Mesenchymal stem cell (in vitro differentiated cells and primary cell): ENCODE results near the gene KRT83.
A peak's percentile ranks its signal among the peaks of the same experiment; 100 is the strongest.

Experiments
- DNase-seq: peaks from one replicate; pipeline ENCODE4 v3.0.0-alpha.2; 2013
- H2AFZ ChIP-seq: one replicate; pipeline ENCODE4 v1.6.1; 2013; ENCODE audit warnings: low read depth, mild to moderate bottlenecking, control low read depth, inconsistent platforms, low read length, moderate library complexity
- H2AK5ac ChIP-seq: 2 replicates; pipeline ENCODE4 v1.6.1; 2013; ENCODE audit warnings: low read length, moderate library complexity, mild to moderate bottlenecking, inconsistent platforms; ENCODE audit not compliant: severe bottlenecking
- H2BK120ac ChIP-seq: one replicate; pipeline ENCODE4 v1.6.1; 2013; ENCODE audit warnings: low read depth, mild to moderate bottlenecking, inconsistent platforms, low read length, moderate library complexity
- H2BK12ac ChIP-seq, 2 experiments: one replicate each; pipeline ENCODE4 v1.6.1; 2013; ENCODE audit warnings: inconsistent platforms in 2 of 2, low read length in 2 of 2, mild to moderate bottlenecking in 2 of 2, moderate library complexity in 2 of 2, control low read depth in 1 of 2
- H2BK15ac ChIP-seq: one replicate; pipeline ENCODE4 v1.6.1; 2013; ENCODE audit warnings: mild to moderate bottlenecking, low read depth, inconsistent platforms; ENCODE audit not compliant: poor library complexity, severe bottlenecking
- H2BK5ac ChIP-seq: 2 replicates; pipeline ENCODE4 v1.6.1; 2013; ENCODE audit warnings: low read depth, mild to moderate bottlenecking, low read length, control low read depth, inconsistent platforms; ENCODE audit not compliant: poor library complexity, severe bottlenecking
- H3K14ac ChIP-seq, 2 experiments: one replicate each; pipeline ENCODE4 v1.6.1; 2013; ENCODE audit warnings: inconsistent platforms in 2 of 2, low read length in 2 of 2, control low read depth in 1 of 2, mild to moderate bottlenecking in 1 of 2, moderate library complexity in 1 of 2
- H3K18ac ChIP-seq, 2 experiments: one replicate each; pipeline ENCODE4 v1.6.1; 2013; ENCODE audit warnings: inconsistent platforms in 2 of 2, low read length in 2 of 2, control low read depth in 1 of 2, low read depth in 1 of 2, mild to moderate bottlenecking in 1 of 2
- H3K23ac ChIP-seq, 2 experiments: one replicate each; pipeline ENCODE4 v1.6.1; 2013; ENCODE audit warnings: inconsistent platforms in 2 of 2, low read length in 2 of 2, mild to moderate bottlenecking in 2 of 2, moderate library complexity in 2 of 2, control low read depth in 1 of 2
- H3K27ac ChIP-seq: 2 replicates; pipeline ENCODE4 v1.5.1; 2013; ENCODE audit warnings: mild to moderate bottlenecking, moderate library complexity, low read length, control low read depth, inconsistent platforms; ENCODE audit not compliant: poor library complexity, severe bottlenecking
- H3K27me3 ChIP-seq, 2 experiments: 2 replicates each; pipeline versions ENCODE4 v1.6.1 to v1.7.0; 2013; ENCODE audit warnings: low read length in 2 of 2, mild to moderate bottlenecking in 2 of 2, moderate library complexity in 2 of 2, control low read depth in 1 of 2, inconsistent platforms in 1 of 2; ENCODE audit not compliant: control insufficient read depth in 1 of 2, insufficient read depth in 1 of 2
- H3K36me3 ChIP-seq, 2 experiments: 2 replicates each; pipeline versions ENCODE4 v1.6.1 to v1.7.0; 2013; ENCODE audit warnings: low read length in 2 of 2, control low read depth in 1 of 2, inconsistent platforms in 1 of 2, low read depth in 1 of 2, mild to moderate bottlenecking in 1 of 2; ENCODE audit not compliant: insufficient read depth in 2 of 2, control insufficient read depth in 1 of 2
- H3K4ac ChIP-seq, 2 experiments: one replicate each; pipeline ENCODE4 v1.6.1; 2013; ENCODE audit warnings: inconsistent platforms in 2 of 2, low read length in 2 of 2, mild to moderate bottlenecking in 2 of 2, moderate library complexity in 2 of 2, control low read depth in 1 of 2, low read depth in 1 of 2
- H3K4me1 ChIP-seq: 2 replicates; pipeline ENCODE4 v1.6.1; 2013; ENCODE audit warnings: low read depth, low read length, control low read depth; ENCODE audit not compliant: control insufficient read depth, insufficient read depth
- H3K4me2 ChIP-seq: 2 replicates; pipeline ENCODE4 v1.6.1; 2013; ENCODE audit warnings: low read length, mild to moderate bottlenecking, inconsistent platforms; ENCODE audit not compliant: poor library complexity, severe bottlenecking
- H3K4me3 ChIP-seq, 2 experiments: 2 replicates each; pipeline versions ENCODE4 v1.5.1 to v1.7.0; 2013; ENCODE audit warnings: low read length in 2 of 2, mild to moderate bottlenecking in 2 of 2, control low read depth in 1 of 2, low read depth in 1 of 2; ENCODE audit not compliant: insufficient read depth in 1 of 2
- H3K79me1 ChIP-seq: replicated peaks from 2 replicates; pipeline ENCODE4 v1.6.1; 2013; ENCODE audit warnings: mild to moderate bottlenecking, control low read depth, low read length, inconsistent platforms; ENCODE audit not compliant: poor library complexity, severe bottlenecking
- H3K9ac ChIP-seq: 2 replicates; pipeline ENCODE4 v1.7.0; 2013; ENCODE audit warnings: mild to moderate bottlenecking, low read length, moderate library complexity
- H3K9me3 ChIP-seq: 2 replicates; pipeline ENCODE4 v1.7.0; 2013; ENCODE audit warnings: mild to moderate bottlenecking, low read length; ENCODE audit not compliant: control insufficient read depth
- H4K8ac ChIP-seq: one replicate; pipeline ENCODE4 v1.6.1; 2013; ENCODE audit warnings: inconsistent platforms, mild to moderate bottlenecking, low read length, moderate library complexity
- H4K91ac ChIP-seq: one replicate; pipeline ENCODE4 v1.6.1; 2013; ENCODE audit warnings: mild to moderate bottlenecking, low read length, inconsistent platforms
- WGBS: methylation state at CpG from one replicate; pipeline ENCODE4 v1.1.7; 2013; ENCODE audit warnings: mixed read lengths; 5-methylcytosine and 5-hydroxymethylcytosine counted together

The KRT83 gene

DNA sequence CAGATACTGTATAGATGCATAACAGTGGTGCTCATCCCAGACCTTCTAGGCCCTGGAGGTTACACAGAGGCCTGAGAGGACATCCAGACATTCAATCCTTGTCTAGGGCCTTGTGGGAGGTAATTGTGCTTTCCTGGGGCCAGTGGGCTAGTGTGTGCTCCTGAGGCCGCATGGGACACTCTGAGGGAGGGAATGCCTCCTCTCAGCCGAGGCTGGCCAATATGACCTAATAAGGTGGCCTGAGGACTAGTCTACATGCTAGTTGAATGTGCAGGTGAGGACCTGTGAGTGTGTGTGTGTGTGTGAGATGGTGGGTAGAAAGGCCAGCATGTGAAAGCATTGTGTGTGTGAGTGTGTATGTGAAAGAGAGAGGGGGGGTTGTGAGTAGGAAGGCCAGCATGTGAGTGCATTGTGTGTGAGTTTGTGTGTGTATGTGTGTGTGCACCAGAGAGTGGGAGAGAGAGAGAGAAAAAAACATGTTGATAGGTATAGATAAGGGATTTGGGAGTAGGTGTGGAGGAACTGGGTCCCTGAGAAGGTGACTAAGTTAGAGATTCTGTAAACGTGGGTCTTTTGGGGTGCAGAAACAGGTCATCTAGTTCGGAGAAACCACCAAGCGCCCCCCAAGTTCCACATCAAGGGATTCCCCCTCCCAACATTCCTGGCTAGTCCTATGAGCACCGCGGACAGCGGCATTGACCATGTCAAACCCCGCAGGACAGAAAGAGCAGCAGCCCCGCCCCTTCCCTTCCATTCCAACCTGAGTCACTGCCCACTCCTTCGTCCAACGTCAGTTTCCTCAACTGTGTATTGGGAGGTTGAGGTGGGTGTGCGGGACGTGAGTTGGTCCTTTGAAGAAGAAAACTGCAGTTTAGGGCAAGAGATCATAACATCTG is 20.2 kb downstream of the KRT83 start:
- Histone ChIP-seq H3K4me3 (no peak overlapping the region), H2BK12ac (no peak overlapping the region), H2BK120ac (no peak overlapping the region), H3K27ac (no peak overlapping the region), H3K23ac (no peak overlapping the region), H3K4me2 (no peak overlapping the region), H2BK5ac (no peak overlapping the region), H4K8ac (no peak overlapping the region), H2AFZ (no peak overlapping the region), H3K36me3 (no peaks in the 10 kb centered on the region), H3K4me1 (no peaks in the 10 kb centered on the region), H3K18ac (no peak overlapping the region), H3K79me1 (no peaks in the 10 kb centered on the region), H2BK15ac (no peak overlapping the region), H3K4ac (no peak overlapping the region), H3K9me3 (no peaks in the 10 kb centered on the region), H3K27me3 (peaks cover 47 to 58% of the 10 kb centered on the region in 2 experiments), H2AK5ac (no peak overlapping the region), H4K91ac (peak overlapping the region; percentile 14), H3K14ac (no peak overlapping the region), H3K9ac (no peak overlapping the region)
- 44% methylated on average over 9 of the region's 14 CpGs for WGBS
- peak; percentile 11 for DNase-seq

- Histone ChIP-seq H2BK12ac (no peak overlapping the region), H3K4me2 (no peak overlapping the region), H4K91ac (no peak overlapping the region), H2BK15ac (no peak overlapping the region), H3K4me3 (no peak overlapping the region), H2AFZ (no peak overlapping the region), H3K23ac (no peak overlapping the region), H2BK5ac (no peak overlapping the region), H3K9me3 (no peaks in the 10 kb centered on the region), H2AK5ac (no peak overlapping the region), H4K8ac (no peak overlapping the region), H3K14ac (no peak overlapping the region), H3K4ac (no peak overlapping the region), H3K18ac (no peak overlapping the region), H3K27ac (no peak overlapping the region), H2BK120ac (no peak overlapping the region), H3K4me1 (no peaks in the 10 kb centered on the region), H3K36me3 (no peaks in the 10 kb centered on the region), H3K9ac (no peak overlapping the region), H3K27me3 (peaks cover 49 to 51% of the 10 kb centered on the region in 2 experiments), H3K79me1 (no peaks in the 10 kb centered on the region)
- WGBS = 62% methylated on average over 2 of the region's 4 CpGs
- DNase-seq = no peak
These were observed 22.5 kb downstream of the KRT83 start for GRCh38 chr12:52298677-52299190.

- H2BK5ac ChIP-seq = no peak overlapping the region
- no peak overlapping the region for H2AK5ac ChIP-seq
- DNase-seq = no peak
- no peaks in the 10 kb centered on the region for H3K79me1 ChIP-seq
- no peak overlapping the region for H3K4me3 ChIP-seq
- no peak overlapping the region for H3K4me2 ChIP-seq
- no peak overlapping the region for H3K27ac ChIP-seq
- H3K23ac ChIP-seq = no peak overlapping the region
- H3K4me1 ChIP-seq = no peaks in the 10 kb centered on the region
- no peak overlapping the region for H2BK15ac ChIP-seq
- no peak overlapping the region for H3K4ac ChIP-seq
- no peak overlapping the region for H2BK120ac ChIP-seq
- H2BK12ac ChIP-seq = no peak overlapping the region
- no peak overlapping the region for H4K91ac ChIP-seq
- H3K36me3 ChIP-seq = no peaks in the 10 kb centered on the region
- H3K9me3 ChIP-seq = no peaks in the 10 kb centered on the region
- no peak overlapping the region for H2AFZ ChIP-seq
- H3K18ac ChIP-seq = no peak overlapping the region
- peaks cover 58 to 59% of the 10 kb centered on the region in 2 experiments for H3K27me3 ChIP-seq
- no peak overlapping the region for H4K8ac ChIP-seq
- WGBS = 85% methylated on average over 5 of the region's 5 CpGs
- no peak overlapping the region for H3K14ac ChIP-seq
- no peak overlapping the region for H3K9ac ChIP-seq
These were observed 24.5 kb downstream of the KRT83 start for GRCh38 chr12:52296572-52297215.

- Histone ChIP-seq H2BK12ac (no peak overlapping the region), H2BK15ac (no peak overlapping the region), H3K27me3 (peaks cover 50 to 54% of the 10 kb centered on the region in 2 experiments), H2AK5ac (no peak overlapping the region), H3K4me1 (no peaks in the 10 kb centered on the region), H3K14ac (no peak overlapping the region), H3K4me2 (no peak overlapping the region), H2AFZ (no peak overlapping the region), H3K23ac (no peak overlapping the region), H3K4me3 (no peak overlapping the region), H3K79me1 (no peaks in the 10 kb centered on the region), H3K9me3 (no peaks in the 10 kb centered on the region), H3K18ac (no peak overlapping the region), H4K91ac (no peak overlapping the region), H3K4ac (no peak overlapping the region), H3K36me3 (no peaks in the 10 kb centered on the region), H3K27ac (no peak overlapping the region), H2BK120ac (no peak overlapping the region), H3K9ac (no peak overlapping the region), H4K8ac (no peak overlapping the region), H2BK5ac (no peak overlapping the region)
- WGBS = 55% methylated on average over 1 of the region's 1 CpG
- DNase-seq = no peak
These were observed 25.5 kb downstream of the KRT83 start for GRCh38 chr12:52295663-52296062.
